ENCODE results near the gene PTAFR. TPM values are rescaled to one million over a fixed set of nuclear protein-coding genes. Genes with fewer than 3 reads are reported as not detected.

The PTAFR gene
- total and polyA plus RNA-seq, 4 experiments from 2014 or later, result 0.25 to 1.7 (median 0.90) TPM

GRCh38 chr1:28136169-28136921 lies 40.1 kb downstream of the PTAFR start:
- intact Hi-C loops (cut with micrococcal nuclease), result no loop called here
- Mint-ChIP-seq H3K36me3 (no peaks in the 10 kb centered on the region), H3K4me1 (no peaks in the 10 kb centered on the region), H3K4me3 (no peak overlapping the region), H3K9me3 (peaks cover 0 to 11% (median 0%) of the 10 kb centered on the region in 8 donors), H3K27me3 (peaks cover 0 to 2% of the 10 kb centered on the region in 2 donors), H3K27ac (no peak overlapping the region)
- DNase-seq, result no peak
- H3K4me1 ChIP-seq (ENCODE audit: insufficient read depth, low read length), result no peaks in the 10 kb centered on the region
- no peaks in the 10 kb centered on the region for H3K9me3 ChIP-seq (ENCODE audit: control insufficient read depth in 1 of 2, low read length in 2 of 2)
- no peaks in the 10 kb centered on the region for H3K36me3 ChIP-seq (ENCODE audit: insufficient read depth, low read length)
- H3K27me3 ChIP-seq (ENCODE audit: insufficient read depth, low read length), result no peaks in the 10 kb centered on the region
- ChIA-PET POLR2A (ENCODE audit: partially characterized antibody) (interaction anchor here (0.5 kb wide), 1 partner anchor 209 kb away, joined by 4 read pairs; no protein-coding TSS in a partner anchor), CTCF (ENCODE audit: partially characterized antibody) (no interaction called here)
- H3K4me3 ChIP-seq (ENCODE audit: low read length in 2 of 2), result no peak overlapping the region
- H3K27ac ChIP-seq (ENCODE audit: low read depth, low read length), result no peak overlapping the region

- Mint-ChIP-seq H3K27ac (no peak overlapping the region), H3K4me3 (no peak overlapping the region), H3K4me1 (no peaks in the 10 kb centered on the region), H3K9me3 (peaks cover 0 to 11% (median 0%) of the 10 kb centered on the region in 8 donors), H3K36me3 (no peaks in the 10 kb centered on the region), H3K27me3 (peaks cover 0 to 2% of the 10 kb centered on the region in 2 donors)
- Histone ChIP-seq H3K36me3 (ENCODE audit: insufficient read depth, low read length) (no peaks in the 10 kb centered on the region), H3K4me3 (ENCODE audit: low read length in 2 of 2) (no peak overlapping the region), H3K4me1 (ENCODE audit: insufficient read depth, low read length) (no peaks in the 10 kb centered on the region), H3K27ac (ENCODE audit: low read depth, low read length) (no peak overlapping the region), H3K9me3 (ENCODE audit: control insufficient read depth in 1 of 2, low read length in 2 of 2) (no peaks in the 10 kb centered on the region), H3K27me3 (ENCODE audit: insufficient read depth, low read length) (no peaks in the 10 kb centered on the region)
- ChIA-PET CTCF (ENCODE audit: partially characterized antibody) (interaction anchor here (1.3 kb wide), 1 partner anchor 15 kb away, joined by 3 read pairs; no protein-coding TSS in a partner anchor), POLR2A (ENCODE audit: partially characterized antibody) (interaction anchor here (0.5 kb wide), 1 partner anchor 208 kb away, joined by 4 read pairs; no protein-coding TSS in a partner anchor)
- intact Hi-C loops (cut with micrococcal nuclease), result no loop called here
- no peak for DNase-seq
Measured at GRCh38 chr1:28135371-28136168, 40.9 kb downstream of the PTAFR start.

GRCh38 chr1:28134651-28135207 lies 41.8 kb downstream of the PTAFR start:
- no peak for DNase-seq
- H3K9me3 ChIP-seq (ENCODE audit: control insufficient read depth in 1 of 2, low read length in 2 of 2), result no peaks in the 10 kb centered on the region
- intact Hi-C loops (cut with micrococcal nuclease), result no loop called here
- peaks cover 0 to 11% (median 0%) of the 10 kb centered on the region in 8 donors for H3K9me3 Mint-ChIP-seq
- ChIA-PET CTCF (ENCODE audit: partially characterized antibody) (interaction anchor here (1.3 kb wide), 1 partner anchor 14 kb away, joined by 3 read pairs; no protein-coding TSS in a partner anchor), POLR2A (ENCODE audit: partially characterized antibody) (no interaction called here)
- H3K27ac Mint-ChIP-seq, result no peak overlapping the region
- no peaks in the 10 kb centered on the region for H3K36me3 Mint-ChIP-seq
- H3K27me3 ChIP-seq (ENCODE audit: insufficient read depth, low read length), result no peaks in the 10 kb centered on the region
- no peaks in the 10 kb centered on the region for H3K36me3 ChIP-seq (ENCODE audit: insufficient read depth, low read length)
- no peaks in the 10 kb centered on the region for H3K4me1 ChIP-seq (ENCODE audit: insufficient read depth, low read length)
- H3K4me3 Mint-ChIP-seq, result no peak overlapping the region
- no peak overlapping the region for H3K4me3 ChIP-seq (ENCODE audit: low read length in 2 of 2)
- H3K4me1 Mint-ChIP-seq, result no peaks in the 10 kb centered on the region
- H3K27me3 Mint-ChIP-seq, result peaks cover 0 to 2% of the 10 kb centered on the region in 2 donors
- H3K27ac ChIP-seq (ENCODE audit: low read depth, low read length), result no peak overlapping the region

GRCh38 chr1:28132171-28133167 lies 44.0 kb downstream of the PTAFR start:
- Mint-ChIP-seq H3K36me3 (no peaks in the 10 kb centered on the region), H3K27me3 (peaks cover 0 to 3% of the 10 kb centered on the region in 2 donors), H3K27ac (no peak overlapping the region), H3K4me1 (no peaks in the 10 kb centered on the region), H3K4me3 (no peak overlapping the region), H3K9me3 (peaks cover 0 to 11% (median 0%) of the 10 kb centered on the region in 8 donors)
- no peak overlapping the region for H3K27ac ChIP-seq (ENCODE audit: low read depth, low read length)
- no peak for DNase-seq
- ChIA-PET POLR2A (ENCODE audit: partially characterized antibody) (no interaction called here), CTCF (ENCODE audit: partially characterized antibody) (interaction anchor here (0.7 kb wide), 1 partner anchor 878 kb away, joined by 3 read pairs; no protein-coding TSS in a partner anchor)
- intact Hi-C loops (cut with micrococcal nuclease), result no loop called here
- H3K4me3 ChIP-seq (ENCODE audit: low read length in 2 of 2), result no peak overlapping the region
- H3K9me3 ChIP-seq (ENCODE audit: control insufficient read depth in 1 of 2, low read length in 2 of 2), result no peaks in the 10 kb centered on the region
- H3K27me3 ChIP-seq (ENCODE audit: insufficient read depth, low read length), result no peaks in the 10 kb centered on the region
- no peaks in the 10 kb centered on the region for H3K4me1 ChIP-seq (ENCODE audit: insufficient read depth, low read length)
- H3K36me3 ChIP-seq (ENCODE audit: insufficient read depth, low read length), result no peaks in the 10 kb centered on the region

- Mint-ChIP-seq H3K27me3 (peaks cover 3 to 6% of the 10 kb centered on the region in 2 donors), H3K27ac (no peak overlapping the region), H3K4me3 (no peak overlapping the region), H3K9me3 (peaks cover 0 to 11% (median 0%) of the 10 kb centered on the region in 8 donors), H3K4me1 (no peaks in the 10 kb centered on the region), H3K36me3 (no peaks in the 10 kb centered on the region)
- CTCF ChIA-PET (ENCODE audit: partially characterized antibody), result no interaction called here
- intact Hi-C loops (cut with micrococcal nuclease), result no loop called here
- POLR2A ChIA-PET (ENCODE audit: partially characterized antibody), result no interaction called here
- Histone ChIP-seq H3K36me3 (ENCODE audit: insufficient read depth, low read length) (no peaks in the 10 kb centered on the region), H3K4me3 (ENCODE audit: low read length in 2 of 2) (no peak overlapping the region), H3K9me3 (ENCODE audit: control insufficient read depth in 1 of 2, low read length in 2 of 2) (no peaks in the 10 kb centered on the region), H3K27ac (ENCODE audit: low read depth, low read length) (no peak overlapping the region), H3K27me3 (ENCODE audit: insufficient read depth, low read length) (no peaks in the 10 kb centered on the region), H3K4me1 (ENCODE audit: insufficient read depth, low read length) (no peaks in the 10 kb centered on the region)
- DNase-seq, result no peak
Measured at GRCh38 chr1:28130901-28131300, 45.6 kb downstream of the PTAFR start.

GRCh38 chr1:28129150-28129549 lies 47.3 kb downstream of the PTAFR start:
- no peaks in the 10 kb centered on the region for H3K36me3 Mint-ChIP-seq
- H3K9me3 Mint-ChIP-seq, result peaks cover 0 to 8% (median 0%) of the 10 kb centered on the region in 8 donors
- intact Hi-C loops (cut with micrococcal nuclease), result no loop called here
- H3K4me1 Mint-ChIP-seq, result no peaks in the 10 kb centered on the region
- CTCF ChIA-PET (ENCODE audit: partially characterized antibody), result no interaction called here
- H3K27ac ChIP-seq (ENCODE audit: low read depth, low read length), result no peak overlapping the region
- no peak overlapping the region for H3K4me3 ChIP-seq (ENCODE audit: low read length in 2 of 2)
- no peaks in the 10 kb centered on the region for H3K9me3 ChIP-seq (ENCODE audit: control insufficient read depth in 1 of 2, low read length in 2 of 2)
- H3K4me3 Mint-ChIP-seq, result no peak overlapping the region
- no peaks in the 10 kb centered on the region for H3K4me1 ChIP-seq (ENCODE audit: insufficient read depth, low read length)
- DNase-seq, result no peak
- no peak overlapping the region for H3K27ac Mint-ChIP-seq
- no peaks in the 10 kb centered on the region for H3K36me3 ChIP-seq (ENCODE audit: insufficient read depth, low read length)
- peaks cover 5 to 8% of the 10 kb centered on the region in 2 donors for H3K27me3 Mint-ChIP-seq
- POLR2A ChIA-PET (ENCODE audit: partially characterized antibody), result no interaction called here
- H3K27me3 ChIP-seq (ENCODE audit: insufficient read depth, low read length), result no peaks in the 10 kb centered on the region

All from CD4-positive, alpha-beta memory T cell (primary cell).